Ishikawa (cell line): ENCODE measurements around the gene FBP1.
A peak's percentile ranks its signal among the peaks of the same experiment; 100 is the strongest.

Experiments
- CEBPB ChIP-seq: IDR thresholded peaks from 2 replicates; pipeline ENCODE4 v1.6.1; 2012
- CREB1 ChIP-seq: IDR thresholded peaks from 2 replicates; pipeline ENCODE4 v1.6.1; 2012; ENCODE audit warnings: low read depth
- EGR1 ChIP-seq: IDR thresholded peaks from 2 replicates; pipeline ENCODE4 v1.6.1; 2012
- EP300 ChIP-seq: IDR thresholded peaks from 2 replicates; pipeline ENCODE4 v1.6.1; 2012; ENCODE audit warnings: borderline replicate concordance
- FOXM1 ChIP-seq: IDR thresholded peaks from 2 replicates; pipeline ENCODE4 v1.6.1; 2012; ENCODE audit warnings: low read depth, borderline replicate concordance
- MAX ChIP-seq: IDR thresholded peaks from 2 replicates; pipeline ENCODE4 v1.6.1; 2012
- NFIC ChIP-seq: IDR thresholded peaks from 2 replicates; pipeline ENCODE4 v1.6.1; 2012
- RAD21 ChIP-seq: IDR thresholded peaks from 2 replicates; pipeline ENCODE4 v1.6.1; 2012; ENCODE audit warnings: low read depth
- REST ChIP-seq: IDR thresholded peaks from 2 replicates; pipeline ENCODE4 v1.6.1; 2012; ENCODE audit warnings: low read depth, mild to moderate bottlenecking
- TAF1 ChIP-seq: IDR thresholded peaks from 2 replicates; pipeline ENCODE4 v1.6.1; 2012; ENCODE audit warnings: low read depth, mild to moderate bottlenecking
- TCF12 ChIP-seq: IDR thresholded peaks from 2 replicates; pipeline ENCODE4 v1.6.1; 2012; ENCODE audit warnings: low read depth
- TEAD4 ChIP-seq: IDR thresholded peaks from 2 replicates; pipeline ENCODE4 v1.6.1; 2012
- YY1 ChIP-seq: IDR thresholded peaks from 2 replicates; pipeline ENCODE4 v1.6.1; 2012; ENCODE audit warnings: low read depth
- ZBTB7A ChIP-seq: IDR thresholded peaks from 2 replicates; pipeline ENCODE4 v1.6.1; 2012; ENCODE audit warnings: low read depth
- TF ChIP-seq, protein P1 (sequence below): IDR thresholded peaks from 2 replicates; pipeline ENCODE4 v1.6.1; 2012

Gene FBP1

DNA sequence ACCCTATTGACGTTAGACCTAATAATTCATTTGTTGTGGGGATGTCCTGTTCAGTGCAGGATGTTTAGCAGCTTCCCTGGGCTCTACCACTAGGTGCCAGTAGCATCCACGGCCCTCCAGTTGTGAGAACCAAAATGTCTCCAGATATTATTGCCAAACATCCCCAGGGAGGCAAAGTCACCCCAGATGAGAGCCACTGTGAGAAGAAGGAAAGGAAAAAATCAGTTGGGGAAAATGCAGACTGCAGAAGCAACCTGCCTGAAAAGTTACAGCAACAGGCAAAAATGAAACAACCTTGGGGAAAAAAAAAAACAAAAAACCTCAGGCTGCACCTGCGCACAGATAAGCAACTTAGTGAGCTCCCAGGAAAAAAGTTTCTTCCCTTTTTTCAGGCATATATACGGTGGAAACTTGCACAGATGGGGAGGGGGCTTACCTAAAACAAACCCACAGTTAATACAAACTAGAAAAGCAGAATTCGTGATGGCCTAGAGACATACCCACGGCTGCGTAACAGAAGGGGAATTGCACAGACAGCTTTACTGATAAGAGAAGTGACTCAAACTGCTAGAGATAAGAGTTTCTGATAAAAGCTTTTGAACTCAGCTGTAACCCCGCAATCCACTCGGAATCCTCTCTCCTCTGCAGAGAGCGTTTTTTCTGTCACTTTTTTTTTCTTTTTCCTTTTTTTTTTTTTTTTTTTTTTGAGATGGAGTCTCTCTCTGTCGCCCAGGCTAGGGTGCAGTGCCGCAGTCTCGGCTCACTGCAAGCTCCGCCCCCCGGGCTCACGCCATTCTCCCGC is 29.8 kb upstream of the FBP1 start:
- TF ChIP-seq CEBPB (peak; percentile 68), YY1 (peak; percentile 68; the same call in 1 of the 2 replicates), RAD21 (peak; percentile 91)
- TF ChIP-seq, protein P1, sequence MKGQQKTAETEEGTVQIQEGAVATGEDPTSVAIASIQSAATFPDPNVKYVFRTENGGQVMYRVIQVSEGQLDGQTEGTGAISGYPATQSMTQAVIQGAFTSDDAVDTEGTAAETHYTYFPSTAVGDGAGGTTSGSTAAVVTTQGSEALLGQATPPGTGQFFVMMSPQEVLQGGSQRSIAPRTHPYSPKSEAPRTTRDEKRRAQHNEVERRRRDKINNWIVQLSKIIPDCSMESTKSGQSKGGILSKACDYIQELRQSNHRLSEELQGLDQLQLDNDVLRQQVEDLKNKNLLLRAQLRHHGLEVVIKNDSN = no peak

GRCh38 chr9:94668418-94668927 is 29.2 kb upstream of the FBP1 start:
- TF ChIP-seq EP300 (no peak), RAD21 (no peak), TEAD4 (no peak)
- TF ChIP-seq, protein P1 = no peak

GRCh38 chr9:94666364-94667099 is 27.2 kb upstream of the FBP1 start:
- TF ChIP-seq FOXM1 = no peak
- no peak for TF ChIP-seq REST
- TF ChIP-seq MAX = no peak
- no peak for TF ChIP-seq TEAD4
- TF ChIP-seq ZBTB7A = no peak
- TF ChIP-seq EGR1 = no peak
- TF ChIP-seq TCF12 = no peak
- no peak for TF ChIP-seq RAD21
- no peak for TF ChIP-seq EP300
- no peak for TF ChIP-seq YY1
- TF ChIP-seq TAF1 = no peak
- TF ChIP-seq, protein P1 = no peak
- TF ChIP-seq CEBPB = no peak
- no peak for TF ChIP-seq CREB1
- TF ChIP-seq NFIC = no peak

GRCh38 chr9:94665613-94666012 is 26.3 kb upstream of the FBP1 start:
- no peak for TF ChIP-seq ZBTB7A
- TF ChIP-seq FOXM1 = no peak
- TF ChIP-seq, protein P1 = no peak
- no peak for TF ChIP-seq REST
- no peak for TF ChIP-seq CREB1
- TF ChIP-seq NFIC = no peak
- TF ChIP-seq TAF1 = no peak
- no peak for TF ChIP-seq MAX
- no peak for TF ChIP-seq TCF12
- TF ChIP-seq TEAD4 = no peak
- TF ChIP-seq RAD21 = no peak
- no peak for TF ChIP-seq YY1
- no peak for TF ChIP-seq EGR1
- TF ChIP-seq CEBPB = no peak
- no peak for TF ChIP-seq EP300

DNA sequence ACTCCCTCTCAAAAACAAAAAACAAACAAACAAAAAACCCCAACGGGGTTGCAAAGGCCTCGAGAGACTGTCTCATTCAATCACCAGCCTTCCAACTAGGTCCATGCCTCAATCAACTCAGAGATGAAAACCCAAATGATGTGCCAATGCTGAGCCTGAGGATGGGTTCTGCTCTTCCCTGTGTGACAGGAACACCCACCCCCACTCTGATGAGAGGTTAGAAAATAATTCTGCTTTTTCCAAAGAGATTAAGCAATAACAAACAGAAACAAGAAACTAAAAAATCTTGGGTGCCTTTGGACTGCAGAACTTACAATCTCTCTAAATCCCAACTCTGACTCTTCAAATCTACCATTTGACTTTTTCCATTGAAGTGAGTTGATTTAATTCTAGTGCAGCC is 25.5 kb upstream of the FBP1 start:
- no peak for TF ChIP-seq YY1
- TF ChIP-seq NFIC = no peak
- no peak for TF ChIP-seq TEAD4
- TF ChIP-seq ZBTB7A = no peak
- no peak for TF ChIP-seq CEBPB
- TF ChIP-seq EGR1 = no peak
- TF ChIP-seq, protein P1 = no peak
- TF ChIP-seq FOXM1 = no peak
- no peak for TF ChIP-seq TCF12
- no peak for TF ChIP-seq RAD21
- TF ChIP-seq MAX = no peak
